ENCODE data around the gene MED20. TPM values are rescaled to one million over a fixed set of nuclear protein-coding genes. Genes with fewer than 3 reads are reported as not detected.

The MED20 gene
- total and polyA plus RNA-seq, 2 donors (not counting 3 experiments of a cell fraction or from before 2014, with no cell fraction given), result 30.4 to 37.8 TPM

- BruUV-seq (replicated peaks), result no TSS peak
- intact Hi-C loops (cut with micrococcal nuclease) (loop anchor here (1.0 to 2.0 kb wide), 3 partner anchors 15 to 130 kb away; partner anchors contain the start of genes TOMM6 and USP49), dilution Hi-C loops (cut with MboI; ENCODE audit: extremely low pct_ligation_motif_present, low sequenced_read_pairs) (no loop called here)
- peak overlapping the region; percentile 91 for H3K27ac ChIP-seq (ENCODE audit: insufficient read depth, low read depth, low read length)
- no peaks in the 10 kb centered on the region for H3K9me1 ChIP-seq (replicated peaks; ENCODE audit: control insufficient read depth, extremely low read depth, insufficient read depth, low read length)
- no peaks in the 10 kb centered on the region for H3K36me3 ChIP-seq (ENCODE audit: control insufficient read depth in 2 of 2, extremely low read depth in 1 of 2, insufficient read depth in 2 of 2, low read length in 2 of 2)
- peaks cover 41% of the 10 kb centered on the region for H3K79me2 ChIP-seq (ENCODE audit: control insufficient read depth, insufficient read depth, low read length)
- no peak overlapping the region for H3K4me3 ChIP-seq (replicated peaks in 1 of 3; ENCODE audit: insufficient read depth in 1 of 3, low read depth in 1 of 3, low read length in 3 of 3)
- POLR2A ChIA-PET, result no interaction called here
- DNase-seq (ENCODE audit: low read depth, low spot score), result peak; percentile 83
- peak overlapping the region; percentile 87 for H3K4me2 ChIP-seq (ENCODE audit: insufficient read depth, low read length)
- CTCF ChIA-PET, result interaction anchor here (0.6 to 1.6 kb wide), 3 partner anchors 22 to 130 kb away, joined by 4 to 8 read pairs (median 4); partner anchors contain the start of gene TOMM6
- TF ChIP-seq JUN (IDR thresholded peaks at IDR 0.05; ENCODE audit: borderline replicate concordance, insufficient read depth, insufficient read length, low read depth) (peak; percentile 75), EZH2 (IDR thresholded peaks at IDR 0.05; ENCODE audit: borderline replicate concordance, low read depth, low read length, severe bottlenecking) (no peak), POLR2AphosphoS5 (IDR thresholded peaks at IDR 0.05; ENCODE audit: insufficient read depth, low read depth, low read length) (peak; percentile 81), GATA2 (IDR thresholded peaks at IDR 0.05; ENCODE audit: insufficient read depth, insufficient read length, low read depth, low read length) (no peak), CTCF (IDR thresholded peaks at IDR 0.05; ENCODE audit: extremely low read depth in 1 of 2, insufficient read depth in 1 of 2, low read depth in 1 of 2, low read length in 2 of 2) (no peak), FOS (IDR thresholded peaks at IDR 0.05; ENCODE audit: borderline replicate concordance, insufficient read depth, low read length) (peak; percentile 87), POLR2A (IDR thresholded peaks at IDR 0.05; ENCODE audit: low read depth, low read length) (peak; percentile 38), MYC (IDR thresholded peaks at IDR 0.05; ENCODE audit: low read depth, low read length) (no peak)
- H2AFZ ChIP-seq (ENCODE audit: low read depth, low read length), result peak overlapping the region; percentile 64
- H4K20me1 ChIP-seq (replicated peaks; ENCODE audit: control insufficient read depth, extremely low read depth, insufficient read depth, low read length), result no peaks in the 10 kb centered on the region
- peak overlapping the region; percentile 73 for H3K9ac ChIP-seq (replicated peaks; ENCODE audit: extremely low read depth, insufficient read depth, low read length)
- H3K27me3 ChIP-seq (ENCODE audit: control insufficient read depth in 2 of 2, insufficient read depth in 2 of 2, low read length in 2 of 2), result no peaks in the 10 kb centered on the region
- FAIRE-seq, result peak; percentile 95
- peaks cover 27% of the 10 kb centered on the region for H3K4me1 ChIP-seq (ENCODE audit: control insufficient read depth, extremely low read depth, insufficient read depth, low read length)
- H3K9me3 ChIP-seq (replicated peaks; ENCODE audit: control insufficient read depth, insufficient read depth, low read length), result no peaks in the 10 kb centered on the region
Measured at GRCh38 chr6:41917528-41917927, 3.4 kb downstream of the MED20 start.

Measured in endothelial cell of umbilical vein (primary cell).